NCI-H82 (cell line): Measurements from ENCODE around the gene C15orf61.

ENCODE experiments used
- DNase-seq: peaks from one replicate; lab custom pipeline; 2025; lab: John Stamatoyannopoulos, UW

C15orf61 gene

DNA sequence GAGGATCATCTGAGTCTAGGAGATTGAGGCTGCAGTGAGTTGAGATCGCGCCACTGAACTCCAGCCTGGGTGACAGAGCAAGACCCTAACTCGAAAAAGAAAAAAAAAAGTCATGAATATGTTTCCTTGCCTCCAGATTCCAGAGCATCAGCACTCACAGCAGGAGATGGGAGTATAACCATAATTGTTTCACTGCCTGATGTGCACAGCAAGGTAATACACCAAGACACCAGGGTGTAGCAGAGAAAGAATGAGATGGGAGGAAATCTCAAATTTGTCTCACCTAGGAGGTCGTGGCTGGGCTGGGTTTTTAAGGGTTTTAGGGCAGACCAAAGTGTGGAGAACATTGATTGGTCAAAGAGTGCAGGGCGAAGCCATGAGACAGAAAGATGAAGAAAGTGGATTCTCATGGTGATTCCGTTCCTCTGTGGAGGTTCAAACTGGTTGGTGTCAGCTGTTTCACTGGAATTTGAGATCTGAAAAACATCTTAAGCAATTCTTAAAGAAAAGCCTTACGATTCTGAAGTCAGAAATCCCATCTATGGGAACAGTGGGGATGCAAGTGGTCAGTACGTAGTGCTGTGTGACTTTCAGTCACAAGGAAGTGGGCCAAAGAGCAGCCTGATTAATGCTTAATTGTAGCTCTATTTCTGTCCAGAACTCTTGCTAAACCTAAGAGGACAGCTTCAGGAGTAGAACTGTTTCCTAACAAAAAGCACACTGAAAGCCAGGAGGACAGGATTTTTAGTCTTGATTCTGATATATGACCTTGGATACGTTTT, 7.8 kb upstream of the C15orf61 start:
- DNase-seq, result no peak

DNA sequence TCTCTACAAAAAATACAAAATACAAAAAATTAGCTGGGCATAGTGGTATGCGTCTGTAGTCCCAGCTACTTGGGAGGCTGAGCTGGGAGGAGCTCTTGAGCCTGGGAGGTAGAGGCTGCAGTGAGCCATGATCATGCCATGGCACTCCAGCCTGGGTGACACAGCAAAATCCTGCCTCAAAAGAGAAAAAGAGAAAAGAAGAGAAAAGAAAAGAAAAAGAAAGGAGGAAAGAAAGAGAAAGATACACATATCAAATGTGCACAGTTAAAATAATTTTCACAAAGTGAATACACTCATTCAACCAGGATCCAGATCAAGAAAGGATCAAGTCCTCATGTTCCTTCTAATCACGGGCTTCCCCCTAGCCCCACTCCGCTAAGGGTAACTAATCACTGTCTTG, 5.8 kb upstream of the C15orf61 start:
- DNase-seq, result no peak

DNA sequence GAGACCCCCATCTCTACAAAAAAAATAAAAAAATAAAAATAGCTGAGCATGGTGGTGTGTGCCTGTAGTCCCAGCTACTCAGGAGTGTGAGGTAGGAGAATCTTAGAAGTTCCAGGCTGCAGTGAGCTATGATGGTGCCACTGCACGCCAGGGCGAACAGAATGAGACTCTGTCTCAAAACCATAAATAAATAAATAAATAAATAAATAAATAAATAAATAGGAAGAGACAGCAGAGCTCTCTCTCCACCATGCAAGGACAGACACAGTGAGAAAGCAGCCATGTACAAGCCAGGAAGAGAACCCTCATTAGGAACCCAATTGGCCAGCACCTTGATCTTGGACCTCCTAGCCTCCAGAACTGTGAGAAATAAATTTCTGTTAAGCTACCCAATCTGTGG, 5.4 kb upstream of the C15orf61 start:
- no peak for DNase-seq

DNA sequence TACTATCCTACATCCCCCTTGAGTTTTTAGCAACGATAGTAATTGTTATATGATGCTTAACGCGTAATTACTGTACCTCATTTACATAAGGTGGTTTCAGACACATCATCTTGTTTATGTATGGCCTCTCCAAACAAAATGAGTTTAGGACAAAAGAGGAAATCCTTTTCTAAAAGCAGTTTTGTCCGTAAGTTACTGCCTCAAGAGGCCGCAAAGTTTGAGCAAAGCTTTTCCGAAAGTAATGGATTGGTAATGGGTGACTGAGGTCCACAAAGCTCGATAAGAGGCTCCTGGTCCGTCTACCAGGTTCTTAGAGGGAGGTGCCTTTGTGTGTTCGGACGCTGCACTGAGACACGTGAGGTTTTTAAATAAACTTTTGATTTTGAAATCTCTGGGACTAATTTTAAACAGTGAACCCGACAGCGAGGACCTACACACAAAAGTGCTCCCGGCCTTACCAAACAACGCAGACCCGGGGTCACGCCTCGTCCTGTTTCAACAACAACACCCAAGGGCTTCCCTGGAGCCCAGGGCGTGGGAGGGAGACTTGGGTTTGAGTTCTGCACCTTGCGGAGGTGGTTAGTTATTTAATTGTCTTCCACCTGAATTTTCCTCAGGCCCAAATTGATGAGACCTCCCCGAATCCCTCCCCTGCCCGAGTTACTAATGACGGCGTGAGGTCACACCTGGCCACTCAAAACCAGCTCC, 456 bp upstream of the C15orf61 start:
- no peak for DNase-seq

- peak; percentile 87 for DNase-seq
These were observed 1.0 kb downstream of the C15orf61 start for GRCh38 chr15:67521783-67522568.

DNA sequence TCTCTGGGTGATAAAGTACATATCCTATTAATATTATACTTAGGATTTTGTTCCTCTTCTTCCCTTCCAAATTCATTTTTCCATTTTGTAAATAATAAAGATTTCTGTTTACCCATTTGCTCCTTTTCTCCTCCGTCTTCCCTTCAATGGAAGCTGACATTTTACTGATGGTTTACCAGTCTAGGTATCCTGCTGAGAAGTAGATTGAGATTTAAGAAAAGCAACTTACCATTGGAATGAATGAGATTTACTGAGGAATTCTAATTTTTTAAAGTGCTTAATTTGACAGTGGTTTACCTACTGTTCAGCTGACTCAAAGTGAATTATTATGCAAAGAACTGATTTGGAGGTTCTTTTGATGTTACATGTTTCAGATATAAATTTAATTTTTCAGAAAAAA, 2.4 kb downstream of the C15orf61 start:
- DNase-seq, result no peak

- DNase-seq, result no peak
These were observed 3.3 kb downstream of the C15orf61 start for GRCh38 chr15:67524235-67524634.

GRCh38 chr15:67528513-67528912, 7.6 kb downstream of the C15orf61 start:
- no peak for DNase-seq

DNA sequence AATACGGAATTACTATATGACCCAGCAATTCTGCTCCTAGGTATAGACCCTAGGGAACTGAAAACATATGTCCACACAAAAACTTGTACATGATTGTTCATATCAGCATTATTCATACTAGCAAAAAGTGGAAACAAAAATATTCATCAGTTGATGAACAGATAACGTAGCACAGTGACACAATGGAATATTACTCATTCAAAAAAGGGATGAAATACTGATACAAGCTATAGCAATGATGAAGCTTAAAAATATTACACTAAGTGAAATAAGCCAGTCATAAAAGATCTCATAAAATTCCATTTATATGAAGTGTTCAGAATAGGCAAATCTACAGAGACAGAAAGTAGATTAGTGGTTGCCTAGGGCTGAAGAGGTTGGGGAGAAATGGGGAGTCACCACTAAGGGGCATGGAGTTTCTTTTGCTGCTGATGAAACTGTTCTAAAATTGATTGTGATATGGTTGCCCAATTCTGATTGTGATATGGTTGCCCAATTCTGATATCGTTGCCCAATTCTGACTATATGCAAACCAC, 10.5 kb downstream of the C15orf61 start:
- no peak for DNase-seq

DNA sequence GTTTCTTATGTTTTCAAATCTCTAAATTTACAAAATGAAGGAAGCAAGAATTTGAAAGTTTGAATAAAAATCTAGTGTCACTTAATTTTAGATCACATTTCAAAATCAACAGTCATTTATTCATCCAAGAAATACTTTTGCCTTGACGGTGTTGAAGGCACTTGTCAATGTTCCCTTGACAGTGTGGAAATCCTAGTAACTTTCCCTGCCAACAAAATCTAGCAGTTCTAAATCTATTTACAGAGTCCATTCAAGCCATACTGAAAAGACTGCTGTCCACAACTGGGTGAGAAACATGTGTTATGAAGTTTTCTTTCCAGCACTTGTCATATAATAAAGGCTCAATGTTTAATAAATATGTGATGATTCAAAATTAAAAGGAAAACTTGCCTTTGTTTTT, 12.9 kb downstream of the C15orf61 start:
- DNase-seq, result no peak

DNA sequence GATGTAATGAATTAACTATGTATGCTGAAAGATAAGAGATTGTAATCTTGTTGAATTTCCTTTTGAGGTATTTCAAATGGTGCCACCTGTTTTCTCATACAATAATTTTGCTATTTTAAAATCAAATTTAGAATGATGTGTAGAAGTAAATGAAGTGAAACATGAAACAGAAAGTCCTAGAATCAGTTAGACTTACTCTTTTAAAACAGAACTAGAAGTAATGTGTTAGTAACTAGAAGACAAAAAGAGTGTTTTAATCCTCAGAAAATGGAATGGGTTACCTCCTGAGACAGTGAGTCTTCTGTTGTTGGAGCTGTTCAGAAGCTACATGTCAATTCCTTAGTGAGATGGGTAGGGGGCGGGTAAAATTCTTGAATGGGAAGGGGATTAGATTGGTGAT, 13.4 kb downstream of the C15orf61 start:
- DNase-seq, result no peak

DNA sequence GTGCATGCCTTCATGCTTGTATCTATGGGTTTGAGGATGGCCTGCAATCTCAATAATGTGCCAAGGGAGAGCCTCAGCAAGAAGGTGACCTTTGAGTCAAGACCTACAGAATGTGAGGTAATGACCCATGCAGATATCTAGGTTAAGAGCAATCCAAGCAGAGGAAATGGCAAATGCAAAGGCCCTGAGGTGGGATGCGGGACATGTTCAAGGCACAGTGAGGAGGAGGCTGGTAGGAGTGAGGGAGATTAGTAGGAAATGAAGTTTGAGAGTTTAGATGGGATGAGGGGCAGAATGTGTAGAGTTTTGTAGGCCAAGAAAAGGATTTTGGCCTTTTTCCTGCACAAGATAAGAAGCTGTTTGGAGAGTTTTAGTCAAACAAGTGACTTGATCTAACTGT, 16.8 kb downstream of the C15orf61 start:
- DNase-seq, result no peak

- DNase-seq, result peak; percentile 89
These were observed 21.8 kb downstream of the C15orf61 start, which contains the start of gene MAP2K5 for GRCh38 chr15:67542420-67543347. Gene MAP2K5, plus strand, starts transcription at chr15:67542703. Its CDS starts 633 bp downstream, at chr15:67543336.

DNA sequence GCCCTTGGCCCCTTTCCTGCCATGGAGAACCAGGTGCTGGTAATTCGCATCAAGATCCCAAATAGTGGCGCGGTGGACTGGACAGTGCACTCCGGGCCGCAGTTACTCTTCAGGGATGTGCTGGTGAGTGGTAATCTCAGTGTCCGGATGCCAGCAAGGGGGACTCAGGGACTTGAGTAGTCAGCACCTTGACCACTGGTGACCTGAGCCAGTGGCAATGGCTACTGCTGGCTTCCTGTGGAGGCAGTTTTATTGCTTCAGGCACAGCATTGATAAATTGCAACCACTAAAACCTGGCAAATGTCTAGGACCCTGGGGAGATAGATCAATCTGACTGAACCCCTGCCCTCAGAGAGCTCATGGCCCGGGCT, 22.4 kb downstream of the C15orf61 start:
- peak; percentile 50 for DNase-seq

DNA sequence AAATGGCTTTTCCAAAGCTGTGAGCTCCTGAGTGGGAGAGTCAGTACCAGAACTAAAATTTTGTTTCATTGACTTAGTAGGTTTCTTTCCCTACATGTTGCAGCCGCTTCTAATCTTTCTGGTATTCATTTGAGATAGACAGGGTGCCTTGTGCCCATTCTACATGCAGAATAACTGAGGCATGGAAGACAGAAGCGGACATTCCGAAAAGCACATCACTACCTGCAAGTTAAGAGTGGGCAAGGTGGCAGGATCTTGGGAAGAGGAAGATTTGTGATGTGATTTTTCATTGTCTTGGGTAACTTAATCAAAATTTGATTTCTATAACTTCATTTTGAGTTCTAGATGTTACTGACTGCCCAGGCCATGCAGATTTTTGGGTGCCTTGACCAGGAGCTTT, 23.5 kb downstream of the C15orf61 start:
- no peak for DNase-seq

DNA sequence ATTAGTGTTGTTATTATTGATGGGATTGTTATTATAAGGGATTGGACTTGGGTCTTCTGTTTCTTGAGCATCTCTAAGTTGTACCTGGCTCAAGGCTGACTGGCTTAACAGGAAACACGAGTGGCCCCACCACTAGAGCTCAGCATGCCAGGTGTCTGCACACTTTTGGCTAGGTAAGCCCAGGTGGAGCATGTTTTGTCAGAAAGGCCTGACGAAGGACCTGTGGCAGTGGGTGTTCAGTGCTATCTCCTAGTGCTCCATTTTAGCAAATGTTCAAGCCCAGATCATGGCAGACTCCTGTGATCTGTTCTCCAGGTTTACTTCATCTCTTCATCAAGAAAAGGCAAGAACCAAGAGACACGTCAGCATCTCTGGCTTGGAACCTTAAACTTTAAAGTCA, 24.9 kb downstream of the C15orf61 start:
- no peak for DNase-seq

- DNase-seq, result no peak
These were observed 26.1 kb downstream of the C15orf61 start for GRCh38 chr15:67547064-67547463.

GRCh38 chr15:67547836-67548235, 26.9 kb downstream of the C15orf61 start:
- no peak for DNase-seq

GRCh38 chr15:67548236-67548852, 27.4 kb downstream of the C15orf61 start:
- no peak for DNase-seq

- peak; percentile 4 for DNase-seq
These were observed 28.1 kb downstream of the C15orf61 start for GRCh38 chr15:67548862-67549651.
